ENCODE results near the gene TCF21. TPM values are rescaled to one million over a fixed set of nuclear protein-coding genes. Genes with fewer than 3 reads are reported as not detected.

TCF21 gene
- total RNA-seq = 1.9 and 5.5 TPM in 2 replicates

GRCh38 chr6:133888929-133889556 is at the start of gene TCF21:
Gene TCF21, plus strand, starts transcription at chr6:133889113. Its CDS starts 285 bp downstream, at chr6:133889398.

Other genes starting within 250 kb of the TCF21 start
- 20.0 and 20.3 TPM in 2 replicates for gene TBPL1, start 64.1 kb downstream of the TCF21 start, total RNA-seq
- gene SLC2A12, start 163.5 kb downstream of the TCF21 start, total RNA-seq = 4.4 and 5.4 TPM in 2 replicates

Measured in uterine smooth muscle cell (primary cell).